Measurements from ENCODE around the gene NELL2. TPM values are rescaled to one million over a fixed set of nuclear protein-coding genes. Genes with fewer than 3 reads are reported as not detected.

Gene NELL2
- total RNA-seq, 2 donors from 2014 or later = 0.63 to 6.0 TPM

DNA sequence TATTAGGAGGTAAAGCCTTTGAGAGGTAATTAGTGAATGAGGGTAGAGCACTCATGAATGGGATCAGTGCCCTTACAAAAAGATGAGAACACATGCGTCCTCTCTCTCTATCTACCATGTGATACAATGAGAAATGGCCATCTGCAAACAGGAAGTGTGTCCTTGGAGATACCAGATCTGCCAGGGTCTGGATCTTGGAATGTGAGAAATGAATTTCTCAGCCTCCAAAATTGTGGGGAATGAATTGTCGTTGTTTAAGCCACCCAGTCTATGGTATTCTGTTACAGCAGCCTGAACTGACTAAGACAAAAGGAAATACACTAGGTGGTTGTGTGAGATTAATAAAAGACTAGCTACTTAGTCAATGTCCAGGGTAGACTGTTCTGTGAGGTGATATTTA lies 366.6 kb downstream of the NELL2 start:
- no peak for ATAC-seq (ENCODE audit: insufficient number of reproducible peaks, low FRiP score, low read depth)
- Histone ChIP-seq H3K4me1 (ENCODE audit: control insufficient read depth in 1 of 2, low read depth in 2 of 2) (no peaks in the 10 kb centered on the region), H3K9me3 (no peaks in the 10 kb centered on the region), H3K27ac (no peak overlapping the region), H3K27me3 (replicated peaks; ENCODE audit: insufficient read depth) (no peaks in the 10 kb centered on the region), H3K4me3 (no peak overlapping the region), H3K36me3 (no peaks in the 10 kb centered on the region)
- TF ChIP-seq, protein P1, sequence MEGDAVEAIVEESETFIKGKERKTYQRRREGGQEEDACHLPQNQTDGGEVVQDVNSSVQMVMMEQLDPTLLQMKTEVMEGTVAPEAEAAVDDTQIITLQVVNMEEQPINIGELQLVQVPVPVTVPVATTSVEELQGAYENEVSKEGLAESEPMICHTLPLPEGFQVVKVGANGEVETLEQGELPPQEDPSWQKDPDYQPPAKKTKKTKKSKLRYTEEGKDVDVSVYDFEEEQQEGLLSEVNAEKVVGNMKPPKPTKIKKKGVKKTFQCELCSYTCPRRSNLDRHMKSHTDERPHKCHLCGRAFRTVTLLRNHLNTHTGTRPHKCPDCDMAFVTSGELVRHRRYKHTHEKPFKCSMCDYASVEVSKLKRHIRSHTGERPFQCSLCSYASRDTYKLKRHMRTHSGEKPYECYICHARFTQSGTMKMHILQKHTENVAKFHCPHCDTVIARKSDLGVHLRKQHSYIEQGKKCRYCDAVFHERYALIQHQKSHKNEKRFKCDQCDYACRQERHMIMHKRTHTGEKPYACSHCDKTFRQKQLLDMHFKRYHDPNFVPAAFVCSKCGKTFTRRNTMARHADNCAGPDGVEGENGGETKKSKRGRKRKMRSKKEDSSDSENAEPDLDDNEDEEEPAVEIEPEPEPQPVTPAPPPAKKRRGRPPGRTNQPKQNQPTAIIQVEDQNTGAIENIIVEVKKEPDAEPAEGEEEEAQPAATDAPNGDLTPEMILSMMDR (IDR thresholded peaks at IDR 0.05) = no peak
- no peak for DNase-seq (ENCODE audit: low spot score)

DNA sequence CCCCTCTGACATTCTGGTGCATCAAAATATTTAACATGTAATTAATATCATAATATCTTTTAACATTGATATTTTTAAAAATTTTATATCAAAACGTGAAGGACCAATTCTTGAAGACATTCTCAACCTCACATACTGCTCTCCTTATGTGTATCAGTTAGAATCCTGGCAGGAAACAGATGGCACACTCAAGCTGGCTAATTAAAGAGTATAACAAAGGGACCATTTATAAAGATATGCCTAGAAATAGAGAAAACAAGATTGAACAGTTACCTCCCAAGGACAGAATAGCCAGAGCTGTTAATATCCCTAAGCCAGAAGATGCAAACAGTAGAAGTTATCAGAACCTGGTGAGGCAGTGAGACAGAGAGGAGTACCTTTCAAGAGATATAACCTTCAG lies 368.7 kb downstream of the NELL2 start:
- no peaks in the 10 kb centered on the region for H3K36me3 ChIP-seq
- no peak overlapping the region for H3K27ac ChIP-seq
- TF ChIP-seq, protein P1 (IDR thresholded peaks at IDR 0.05) = no peak
- ATAC-seq (ENCODE audit: insufficient number of reproducible peaks, low FRiP score, low read depth) (no peak), DNase-seq (ENCODE audit: low spot score) (no peak)
- H3K4me1 ChIP-seq (ENCODE audit: control insufficient read depth in 1 of 2, low read depth in 2 of 2) = no peaks in the 10 kb centered on the region
- no peaks in the 10 kb centered on the region for H3K27me3 ChIP-seq (replicated peaks; ENCODE audit: insufficient read depth)
- no peaks in the 10 kb centered on the region for H3K9me3 ChIP-seq
- H3K4me3 ChIP-seq = no peak overlapping the region

DNA sequence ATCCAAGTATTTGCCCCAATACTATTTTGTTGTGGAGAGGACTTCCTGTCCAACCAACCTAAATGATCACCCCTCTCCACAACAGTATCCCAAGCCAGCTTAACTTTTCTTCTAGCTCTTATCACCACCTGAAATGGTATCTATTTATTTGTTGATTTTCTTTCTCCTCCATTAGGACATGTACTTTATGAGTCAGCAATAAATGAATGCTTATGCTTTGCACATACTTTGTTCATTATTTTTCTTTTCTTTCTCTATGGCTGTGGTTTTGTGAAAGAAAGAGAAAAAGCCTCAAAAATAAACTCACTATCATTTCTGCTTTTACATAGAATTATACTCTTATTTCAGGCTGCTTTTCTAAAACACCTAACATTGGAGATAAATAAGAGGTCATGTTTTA lies 371.3 kb downstream of the NELL2 start:
- H3K27ac ChIP-seq = no peak overlapping the region
- TF ChIP-seq, protein P1 (IDR thresholded peaks at IDR 0.05) = no peak

DNA sequence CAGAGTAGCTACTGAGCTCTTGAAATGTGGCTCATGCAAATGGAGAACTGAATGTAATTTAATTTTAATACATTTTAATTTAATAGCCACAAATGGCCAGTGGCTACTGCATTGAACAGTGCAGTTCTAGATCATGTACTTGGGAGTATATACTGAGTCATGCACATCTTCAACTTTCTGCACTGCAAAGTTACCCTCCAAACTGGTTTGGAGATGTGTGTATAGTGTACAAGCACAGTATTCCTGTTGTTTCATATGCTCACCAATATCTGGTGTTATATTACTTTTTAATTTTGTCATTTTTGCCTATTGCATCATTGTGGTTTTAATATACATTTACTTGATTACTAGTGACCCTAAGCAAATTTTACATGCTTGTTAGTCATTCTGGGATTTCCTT lies 372.8 kb downstream of the NELL2 start:
- ATAC-seq (ENCODE audit: insufficient number of reproducible peaks, low FRiP score, low read depth) (no peak), DNase-seq (ENCODE audit: low spot score) (no peak)
- H3K4me1 ChIP-seq (ENCODE audit: control insufficient read depth in 1 of 2, low read depth in 2 of 2) = no peaks in the 10 kb centered on the region
- no peak overlapping the region for H3K4me3 ChIP-seq
- H3K27me3 ChIP-seq (replicated peaks; ENCODE audit: insufficient read depth) = no peaks in the 10 kb centered on the region
- no peaks in the 10 kb centered on the region for H3K36me3 ChIP-seq
- no peak overlapping the region for H3K27ac ChIP-seq
- no peaks in the 10 kb centered on the region for H3K9me3 ChIP-seq
- TF ChIP-seq, protein P1 (IDR thresholded peaks at IDR 0.05) = no peak

More for the DNA sequence above, 371.3 kb downstream of the NELL2 start:
- H3K4me3 ChIP-seq = no peak overlapping the region
- H3K36me3 ChIP-seq = no peaks in the 10 kb centered on the region
- DNase-seq (ENCODE audit: low spot score) = no peak
- H3K4me1 ChIP-seq (ENCODE audit: control insufficient read depth in 1 of 2, low read depth in 2 of 2) = no peaks in the 10 kb centered on the region
- no peaks in the 10 kb centered on the region for H3K9me3 ChIP-seq
- no peak for ATAC-seq (ENCODE audit: insufficient number of reproducible peaks, low FRiP score, low read depth)
- H3K27me3 ChIP-seq (replicated peaks; ENCODE audit: insufficient read depth) = no peaks in the 10 kb centered on the region

DNA sequence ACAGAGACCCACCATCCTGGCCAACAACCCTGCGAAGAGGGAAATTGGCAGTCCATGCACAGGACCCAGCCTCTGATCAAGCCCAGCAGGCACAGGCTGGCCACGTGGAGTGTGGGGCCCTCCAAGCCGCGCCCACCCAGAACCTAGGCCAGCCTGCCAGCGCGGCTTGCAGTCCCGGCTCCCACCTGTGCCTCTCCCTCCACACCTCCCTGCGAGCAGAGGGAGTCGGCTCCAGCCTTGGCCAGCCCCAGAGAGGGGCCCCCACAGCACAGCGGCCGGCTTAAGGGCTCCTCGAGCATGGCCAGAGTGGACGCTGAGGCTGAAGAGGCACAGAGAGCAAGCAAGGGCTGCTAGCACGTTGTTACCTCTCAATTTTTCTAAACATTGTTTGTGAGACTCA lies 373.4 kb downstream of the NELL2 start:
- Histone ChIP-seq H3K27me3 (replicated peaks; ENCODE audit: insufficient read depth) (no peaks in the 10 kb centered on the region), H3K27ac (no peak overlapping the region), H3K4me1 (ENCODE audit: control insufficient read depth in 1 of 2, low read depth in 2 of 2) (no peaks in the 10 kb centered on the region), H3K36me3 (no peaks in the 10 kb centered on the region), H3K9me3 (no peaks in the 10 kb centered on the region), H3K4me3 (no peak overlapping the region)
- ATAC-seq (ENCODE audit: insufficient number of reproducible peaks, low FRiP score, low read depth) (no peak), DNase-seq (ENCODE audit: low spot score) (no peak)
- TF ChIP-seq, protein P1 (IDR thresholded peaks at IDR 0.05) = no peak
